HCT116 (cell line): ENCODE results near the gene TTC23. TPM values are rescaled to one million over a fixed set of nuclear protein-coding genes. Genes with fewer than 3 reads are reported as not detected.

ENCODE experiments used
- ATAC-seq: fragments of 200-7000 bp; cut with Tn5 transposase; 2 replicates; pipeline ENCODE4 v1.9.1; 2020; ENCODE audit warnings: mild to moderate bottlenecking, moderate library complexity
- BruUV-seq: library from RNA; stranded (reverse); fragments of 400-500 nt; replicated peaks from 2 replicates; lab custom pipeline; 2021; lab: Mats Ljungman, UMichigan
- CTCF ChIA-PET: fragments of 300-600 bp; sonication (Branson Sonifier 250); formaldehyde crosslinking; loops from one replicate; lab custom pipeline; 2021; ENCODE audit warnings: antibody characterized with exemption; lab: Charles Lee
- POLR2A ChIA-PET: fragments of 300-600, 350-600 bp; sonication (Branson Sonifier 250); formaldehyde crosslinking; loops from one replicate; lab custom pipeline; 2021; ENCODE audit warnings: antibody characterized with exemption; lab: Charles Lee
- RAD21 ChIA-PET, 2 experiments: fragments of 300-600 bp; sonication (Branson Sonifier 250); formaldehyde crosslinking; loops; one replicate each; lab custom pipeline; 2023; ENCODE audit warnings: low total read pairs in 2 of 2; ENCODE audit not compliant: uncharacterized antibody in 2 of 2, unreplicated experiment in 2 of 2, low non-redundant PET in 1 of 2; lab: Charles Lee
- DNase-seq: peaks from one replicate; pipeline ENCODE4 v3.0.0-alpha.2; 2010; ENCODE audit warnings: low read depth, low spot score
- H2AFZ ChIP-seq: fragments of 200-600 bp; shearing (Covaris generic), sonication (generic); 2 replicates; pipeline ENCODE4 v1.6.1; 2017; ENCODE audit warnings: low read depth, mixed run types, mixed read lengths, antibody characterized with exemption, low read length; ENCODE audit not compliant: poor library complexity, severe bottlenecking
- H3K27ac ChIP-seq: 2 replicates; pipeline ENCODE4 v1.5.1; 2012; ENCODE audit warnings: low read depth, low read length
- H3K27me3 ChIP-seq: fragments of 200-600 bp; sonication (generic); 2 replicates; pipeline ENCODE4 v1.6.1; 2016; ENCODE audit warnings: mixed run types, low read length, mixed read lengths; ENCODE audit not compliant: insufficient read depth
- H3K36me3 ChIP-seq, 2 experiments: fragments of 200-500 bp in 1 of 2; fragments of 200-600 bp in 1 of 2; sonication (Bioruptor generic) in 1 of 2; sonication (generic) in 1 of 2; 2 replicates each; pipeline versions ENCODE4 v1.5.1 to v1.6.1; 2014 to 2016; ENCODE audit warnings: low read length in 2 of 2, inconsistent platforms in 1 of 2, mixed read lengths in 1 of 2, mixed run types in 1 of 2; ENCODE audit not compliant: insufficient read depth in 2 of 2, control insufficient read depth in 1 of 2
- H3K4me1 ChIP-seq, 2 experiments: fragments of 200-600 bp in 1 of 2; sonication (generic) in 1 of 2; 2 replicates each; pipeline versions ENCODE4 v1.5.1 to v1.6.1; 2012 to 2017; ENCODE audit warnings: low read length in 2 of 2, inconsistent platforms in 1 of 2, mild to moderate bottlenecking in 1 of 2, mixed read lengths in 1 of 2, mixed run types in 1 of 2, moderate library complexity in 1 of 2; ENCODE audit not compliant: insufficient read depth in 2 of 2, control insufficient read depth in 1 of 2
- H3K4me2 ChIP-seq: fragments of 200-600 bp; sonication (generic); 2 replicates; pipeline ENCODE4 v1.6.1; 2017; ENCODE audit warnings: mixed run types, low read length, mixed read lengths
- H3K4me3 ChIP-seq, 2 experiments: fragments of 200-600 bp in 1 of 2; sonication (generic) in 1 of 2; replicated peaks in 1 of 2; 2 replicates each; pipeline ENCODE4 v1.5.1; 2011 to 2016; ENCODE audit warnings: low read length in 2 of 2, control low read depth in 1 of 2, low read depth in 1 of 2, mild to moderate bottlenecking in 1 of 2, mixed read lengths in 1 of 2, mixed run types in 1 of 2
- H3K79me2 ChIP-seq: fragments of 200-600 bp; sonication (generic); 2 replicates; pipeline ENCODE4 v1.6.1; 2017; ENCODE audit warnings: mild to moderate bottlenecking, mixed run types, low read length, moderate library complexity, mixed read lengths; ENCODE audit not compliant: insufficient read depth
- H3K9ac ChIP-seq: fragments of 200-600 bp; sonication (generic); 2 replicates; pipeline ENCODE4 v1.6.1; 2016; ENCODE audit warnings: low read length, mixed read lengths
- H3K9me2 ChIP-seq: fragments of 200-600 bp; sonication (generic), shearing (Covaris generic); 2 replicates; pipeline ENCODE4 v1.6.1; 2017; ENCODE audit warnings: mixed run types, mild to moderate bottlenecking, moderate library complexity; ENCODE audit not compliant: insufficient read depth
- H3K9me3 ChIP-seq, 2 experiments: fragments of 200-500 bp in 1 of 2; fragments of 200-600 bp in 1 of 2; sonication (Bioruptor generic) in 1 of 2; sonication (generic) in 1 of 2; 2 replicates each; pipeline ENCODE4 v1.6.1; 2014 to 2017; ENCODE audit warnings: low read length in 2 of 2, mixed read lengths in 2 of 2, inconsistent platforms in 1 of 2, low read depth in 1 of 2, mild to moderate bottlenecking in 1 of 2, mixed run types in 1 of 2, moderate library complexity in 1 of 2; ENCODE audit not compliant: control insufficient read depth in 1 of 2, insufficient read depth in 1 of 2
- H4K20me1 ChIP-seq: fragments of 200-600 bp; sonication (generic), shearing (Covaris generic); 2 replicates; pipeline ENCODE4 v1.6.1; 2017; ENCODE audit warnings: mixed run types, mild to moderate bottlenecking, moderate library complexity; ENCODE audit not compliant: insufficient read depth
- ELF1 ChIP-seq: IDR thresholded peaks from 2 replicates; pipeline ENCODE4 v1.6.1; 2012; ENCODE audit warnings: low read depth, borderline replicate concordance
- POLR2A ChIP-seq: IDR thresholded peaks from 2 replicates; pipeline ENCODE4 v1.7.0; 2011; ENCODE audit warnings: borderline replicate concordance; ENCODE audit not compliant: insufficient read depth, insufficient read length; ENCODE audit errors: extremely low read depth
- RAD21 ChIP-seq: IDR thresholded peaks from 2 replicates; pipeline ENCODE4 v1.6.1; 2012; ENCODE audit warnings: low read depth, mild to moderate bottlenecking
- SP1 ChIP-seq: IDR thresholded peaks from 2 replicates; pipeline ENCODE4 v1.6.1; 2012; ENCODE audit warnings: low read depth
- TCF7L2 ChIP-seq: IDR thresholded peaks from 2 replicates; pipeline ENCODE4 v1.7.0; 2011; ENCODE audit warnings: borderline replicate concordance, inconsistent platforms; ENCODE audit not compliant: insufficient read depth, insufficient read length; ENCODE audit errors: extremely low read depth
- intact Hi-C: fragments of 100-400 bp; cut with micrococcal nuclease; formaldehyde crosslinking; loops from 2 replicates; pipeline ENCODE4 v1.10.0; 2022
- total RNA-seq: library from RNA; stranded (reverse); gene quantifications from one replicate; pipeline ENCODE4 v1.2.1, GENCODE V29; 2021; ENCODE audit not compliant: unreplicated experiment
- TF ChIP-seq, protein P1 (sequence below): IDR thresholded peaks from 2 replicates; pipeline ENCODE4 v1.6.1; 2012

The TTC23 gene
- total RNA-seq, 1 experiment from 2014 or later: 10.2 TPM

DNA sequence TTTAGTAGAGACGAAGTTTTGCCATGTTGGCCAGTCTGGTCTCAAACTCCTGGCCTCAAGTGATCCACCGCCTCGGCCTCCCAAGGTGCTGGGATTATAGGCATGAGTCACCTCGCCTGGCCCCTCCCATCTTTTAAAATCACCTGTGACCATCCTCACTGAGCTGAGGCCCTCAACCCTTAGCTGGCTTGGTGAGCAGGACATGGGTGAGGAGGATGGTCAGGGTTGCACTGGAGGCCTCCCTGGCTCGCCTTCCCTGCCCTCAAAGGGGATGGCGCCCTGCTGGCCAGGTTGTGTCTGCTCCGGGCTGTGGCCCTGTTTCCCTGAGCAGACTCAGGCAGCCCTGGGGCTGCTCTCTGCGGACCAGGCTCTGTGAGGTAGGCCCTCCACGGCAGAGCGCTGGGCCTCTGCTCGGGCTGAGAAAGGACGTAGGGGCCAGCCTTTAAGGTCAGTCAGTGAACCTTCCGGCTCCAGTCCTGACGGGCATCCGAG is 110.8 kb downstream of the TTC23 start:
- no peaks in the 10 kb centered on the region for H3K36me3 ChIP-seq
- H3K9me2 ChIP-seq: no peaks in the 10 kb centered on the region
- ChIA-PET CTCF (no interaction called here), POLR2A (no interaction called here), RAD21 (no interaction called here)
- BruUV-seq: no TSS peak
- intact Hi-C loops: no loop called here
- H3K79me2 ChIP-seq: no peaks in the 10 kb centered on the region
- no peak for TF ChIP-seq SP1
- TF ChIP-seq ELF1: no peak
- TF ChIP-seq TCF7L2: no peak
- no peak for TF ChIP-seq RAD21
- no peak overlapping the region for H3K9ac ChIP-seq
- no peak overlapping the region for H2AFZ ChIP-seq
- peak; percentile 53; the same call in 1 of the 2 replicates for ATAC-seq
- no peaks in the 10 kb centered on the region for H4K20me1 ChIP-seq
- H3K27me3 ChIP-seq: no peaks in the 10 kb centered on the region
- H3K4me2 ChIP-seq: no peak overlapping the region
- no peak overlapping the region for H3K4me3 ChIP-seq
- no peak overlapping the region for H3K27ac ChIP-seq
- no peaks in the 10 kb centered on the region for H3K9me3 ChIP-seq
- H3K4me1 ChIP-seq: peaks cover 0 to 3% of the 10 kb centered on the region in 2 experiments; a peak in 1 of 4 replicates
- DNase-seq: no peak

DNA sequence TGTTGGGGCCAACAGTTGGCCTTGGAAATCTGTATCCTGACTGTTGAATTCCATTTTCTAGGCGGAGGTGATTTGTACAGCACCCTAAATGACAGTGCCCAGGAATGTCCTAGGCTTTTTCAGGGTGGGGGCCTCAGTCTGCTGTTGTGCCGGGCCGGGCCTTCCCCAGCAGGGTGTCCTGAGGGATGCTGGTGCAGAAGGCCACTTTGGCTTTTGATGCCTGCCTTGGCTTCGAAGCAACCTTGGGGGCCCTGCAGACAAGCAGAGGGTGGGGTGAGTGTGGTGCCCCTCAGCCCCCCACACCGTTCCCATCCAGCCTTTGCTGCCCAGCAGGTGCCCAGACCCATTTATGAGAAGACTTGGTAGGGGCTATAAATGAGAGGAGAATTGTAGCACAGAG is 111.5 kb downstream of the TTC23 start:
- intact Hi-C loops: no loop called here
- DNase-seq (no peak), ATAC-seq (no peak)
- H3K36me3 ChIP-seq: no peaks in the 10 kb centered on the region
- ChIA-PET POLR2A (no interaction called here), RAD21 (no interaction called here), CTCF (no interaction called here)
- H3K4me3 ChIP-seq: no peak overlapping the region
- H3K79me2 ChIP-seq: no peaks in the 10 kb centered on the region
- no peak overlapping the region for H3K4me2 ChIP-seq
- H4K20me1 ChIP-seq: no peaks in the 10 kb centered on the region
- no peak overlapping the region for H2AFZ ChIP-seq
- H3K9me3 ChIP-seq: no peaks in the 10 kb centered on the region
- BruUV-seq: no TSS peak
- no peaks in the 10 kb centered on the region for H3K27me3 ChIP-seq
- H3K4me1 ChIP-seq: peaks cover 0 to 3% of the 10 kb centered on the region in 2 experiments; a peak in 1 of 4 replicates
- TF ChIP-seq POLR2A: no peak
- TF ChIP-seq RAD21: no peak
- TF ChIP-seq TCF7L2: no peak
- TF ChIP-seq, protein P1, sequence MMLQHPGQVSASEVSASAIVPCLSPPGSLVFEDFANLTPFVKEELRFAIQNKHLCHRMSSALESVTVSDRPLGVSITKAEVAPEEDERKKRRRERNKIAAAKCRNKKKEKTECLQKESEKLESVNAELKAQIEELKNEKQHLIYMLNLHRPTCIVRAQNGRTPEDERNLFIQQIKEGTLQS: no peak
- no peak overlapping the region for H3K27ac ChIP-seq
- H3K9ac ChIP-seq: no peak overlapping the region
- no peaks in the 10 kb centered on the region for H3K9me2 ChIP-seq
